Transverse colon (tissue), 3 donors: ENCODE measurements around the gene KLHDC10.

Source experiments
- EP300 ChIP-seq: sonication (generic); formaldehyde crosslinking; IDR thresholded peaks from one replicate; pipeline ENCODE4 v1.6.1; 2017; ENCODE audit warnings: antibody characterized with exemption, low read depth
- TF ChIP-seq, protein P1 (sequence below), 5 experiments: fragments of 200-600 bp in 3 of 5; fragments of 450-650 bp in 2 of 5; sonication (generic) in 3 of 5; IDR thresholded peaks; 1 replicate in 2 of 5; 2 replicates in 3 of 5; pipeline ENCODE4 v1.5.1; 2016 to 2017; ENCODE audit warnings: antibody characterized with exemption in 5 of 5, inconsistent platforms in 3 of 5, mild to moderate bottlenecking in 2 of 5, moderate library complexity in 1 of 5

DNA sequence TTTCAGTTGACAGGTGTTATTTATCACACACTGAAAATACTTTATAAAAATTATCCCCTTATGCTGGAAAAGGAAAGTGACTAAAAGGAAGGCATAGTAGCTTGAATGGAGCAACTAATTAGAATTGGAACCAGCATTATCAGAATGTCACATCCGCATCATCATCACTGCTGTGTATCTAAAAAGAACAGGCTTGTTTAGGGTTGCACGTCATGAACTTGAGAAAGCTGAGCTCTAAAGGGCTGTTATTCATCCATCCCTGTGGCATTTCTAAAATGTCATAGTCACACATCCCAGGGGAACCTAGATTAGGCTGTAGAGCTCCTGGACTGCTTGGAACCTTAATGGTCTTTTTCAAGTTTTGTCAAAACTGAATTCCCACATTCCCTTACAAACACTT lies 54.4 kb downstream of the KLHDC10 start:
- TF ChIP-seq, protein P1, sequence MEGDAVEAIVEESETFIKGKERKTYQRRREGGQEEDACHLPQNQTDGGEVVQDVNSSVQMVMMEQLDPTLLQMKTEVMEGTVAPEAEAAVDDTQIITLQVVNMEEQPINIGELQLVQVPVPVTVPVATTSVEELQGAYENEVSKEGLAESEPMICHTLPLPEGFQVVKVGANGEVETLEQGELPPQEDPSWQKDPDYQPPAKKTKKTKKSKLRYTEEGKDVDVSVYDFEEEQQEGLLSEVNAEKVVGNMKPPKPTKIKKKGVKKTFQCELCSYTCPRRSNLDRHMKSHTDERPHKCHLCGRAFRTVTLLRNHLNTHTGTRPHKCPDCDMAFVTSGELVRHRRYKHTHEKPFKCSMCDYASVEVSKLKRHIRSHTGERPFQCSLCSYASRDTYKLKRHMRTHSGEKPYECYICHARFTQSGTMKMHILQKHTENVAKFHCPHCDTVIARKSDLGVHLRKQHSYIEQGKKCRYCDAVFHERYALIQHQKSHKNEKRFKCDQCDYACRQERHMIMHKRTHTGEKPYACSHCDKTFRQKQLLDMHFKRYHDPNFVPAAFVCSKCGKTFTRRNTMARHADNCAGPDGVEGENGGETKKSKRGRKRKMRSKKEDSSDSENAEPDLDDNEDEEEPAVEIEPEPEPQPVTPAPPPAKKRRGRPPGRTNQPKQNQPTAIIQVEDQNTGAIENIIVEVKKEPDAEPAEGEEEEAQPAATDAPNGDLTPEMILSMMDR (IDR thresholded peaks at IDR 0.05) = no peak
- TF ChIP-seq EP300 = no peak
